HepG2 (cell line): ENCODE results near the gene GIMAP8. TPM values are rescaled to one million over a fixed set of nuclear protein-coding genes. Genes with fewer than 3 reads are reported as not detected.

Experiments
- ATAC-seq: fragments of 200-7000 bp; cut with Tn5 transposase; 3 replicates; pipeline ENCODE4 v1.9.1; 2020; ENCODE audit warnings: mild to moderate bottlenecking, moderate library complexity
- BruUV-seq: library from RNA; stranded (reverse); fragments of 400-500 nt; replicated peaks from 2 replicates; lab custom pipeline; 2021; lab: Mats Ljungman, UMichigan
- CTCF ChIA-PET: fragments of 300-600 bp; formaldehyde crosslinking; extraction: SDS; loops from one replicate; lab custom pipeline; 2021; ENCODE audit warnings: low total read pairs, inconsistent platforms, low intra/inter-chr PET ratio; lab: Yijun Ruan, JAX
- POLR2A ChIA-PET: fragments of 350-600 bp; sonication (Branson Sonifier 250); formaldehyde crosslinking; loops from one replicate; lab custom pipeline; 2020; ENCODE audit warnings: antibody characterized with exemption, inconsistent platforms; lab: Yijun Ruan, JAX
- DNase-seq: peaks from one replicate; pipeline ENCODE4 v3.0.0-alpha.2; 2015; ENCODE audit warnings: low spot score
- FAIRE-seq: peaks from 3 replicates; lab custom pipeline; 2011; peaks lifted over from hg19 to GRCh38; lab: Jason Lieb, UNC
- H2AFZ ChIP-seq: one replicate; pipeline ENCODE4 v1.6.1; 2011; ENCODE audit warnings: low read length, inconsistent platforms
- H3K27ac ChIP-seq: fragments of 300-600 bp; 3 replicates; pipeline ENCODE4 v1.8.0; 2011; ENCODE audit warnings: mixed run types, mild to moderate bottlenecking, mixed read lengths, low read length, inconsistent platforms; ENCODE audit not compliant: insufficient read depth; ENCODE audit errors: extremely low read length
- H3K27me3 ChIP-seq, 2 experiments: fragments of 200-600 bp in 1 of 2; 2 replicates in 1 of 2; 3 replicates in 1 of 2; pipeline versions ENCODE4 v1.6.0 to v1.8.0; 2011; ENCODE audit warnings: low read length in 2 of 2, mild to moderate bottlenecking in 2 of 2, moderate library complexity in 2 of 2, inconsistent platforms in 1 of 2; ENCODE audit not compliant: insufficient read depth in 2 of 2, control insufficient read depth in 1 of 2
- H3K36me3 ChIP-seq, 2 experiments: fragments of 200-600 bp in 1 of 2; replicated peaks in 1 of 2; 2 replicates in 1 of 2; 3 replicates in 1 of 2; pipeline versions ENCODE4 v1.5.1 to v1.8.0; 2011; ENCODE audit warnings: low read length in 2 of 2, inconsistent platforms in 1 of 2; ENCODE audit not compliant: insufficient read depth in 2 of 2, control insufficient read depth in 1 of 2
- H3K4me1 ChIP-seq: 2 replicates; pipeline ENCODE4 v1.5.1; 2012; ENCODE audit warnings: low read length, inconsistent platforms; ENCODE audit not compliant: insufficient read depth
- H3K4me2 ChIP-seq: 2 replicates; pipeline ENCODE4 v1.6.0; 2011; ENCODE audit warnings: low read depth, low read length, inconsistent platforms
- H3K4me3 ChIP-seq, 3 experiments: fragments of 200-600 bp in 1 of 3; sonication (generic), shearing (Covaris generic) in 1 of 3; replicated peaks in 1 of 3; 2 replicates each; pipeline ENCODE4 v1.5.1; 2011 to 2016; ENCODE audit warnings: low read length in 3 of 3, inconsistent platforms in 2 of 3, low read depth in 2 of 3, mild to moderate bottlenecking in 2 of 3, control low read depth in 1 of 3, mixed read lengths in 1 of 3; ENCODE audit not compliant: insufficient read depth in 1 of 3
- H3K79me2 ChIP-seq: one replicate; pipeline ENCODE4 v1.6.1; 2011; ENCODE audit warnings: low read length, inconsistent platforms; ENCODE audit not compliant: insufficient read depth
- H3K9ac ChIP-seq: 2 replicates; pipeline ENCODE4 v1.6.0; 2011; ENCODE audit warnings: mild to moderate bottlenecking, low read depth, low read length, inconsistent platforms; ENCODE audit not compliant: insufficient read depth
- H3K9me3 ChIP-seq: 2 replicates; pipeline ENCODE4 v1.5.1; 2012; ENCODE audit warnings: mild to moderate bottlenecking, low read length
- H4K20me1 ChIP-seq: 2 replicates; pipeline ENCODE4 v1.6.0; 2011; ENCODE audit warnings: inconsistent platforms, mild to moderate bottlenecking, low read length, moderate library complexity; ENCODE audit not compliant: insufficient read depth
- BRCA1 ChIP-seq: sonication (generic); formaldehyde crosslinking; IDR thresholded peaks from 2 replicates; pipeline ENCODE4 v1.4.0; 2020; ENCODE audit warnings: missing genetic modification reagents
- DNMT3B ChIP-seq: conservative IDR thresholded peaks from 2 replicates; pipeline ENCODE4 v1.6.1; 2016; ENCODE audit warnings: missing biosample characterization, control low read depth
- ELF1 ChIP-seq: sonication (generic); formaldehyde crosslinking; IDR thresholded peaks from 2 replicates; pipeline ENCODE4 v1.4.0; 2020; ENCODE audit warnings: missing genetic modification reagents
- KDM1A ChIP-seq: IDR thresholded peaks from 2 replicates; pipeline ENCODE4 v1.6.1; 2016; ENCODE audit warnings: missing compliant biosample characterization
- KLF11 ChIP-seq: IDR thresholded peaks from 2 replicates; pipeline ENCODE4 v1.6.1; 2016; ENCODE audit warnings: missing compliant biosample characterization
- KLF12 ChIP-seq: sonication (generic); formaldehyde crosslinking; IDR thresholded peaks from 2 replicates; pipeline ENCODE4 v1.4.0; 2020; ENCODE audit warnings: missing genetic modification reagents, borderline replicate concordance
- NR2F6 ChIP-seq, 2 experiments: IDR thresholded peaks; 2 replicates each; pipeline ENCODE4 v1.6.1; 2016; ENCODE audit warnings: antibody characterized with exemption in 1 of 2, mild to moderate bottlenecking in 1 of 2
- PAXIP1 ChIP-seq: sonication (generic); formaldehyde crosslinking; conservative IDR thresholded peaks from 2 replicates; pipeline ENCODE4 v1.4.0; 2020; ENCODE audit warnings: mild to moderate bottlenecking, missing genetic modification reagents, moderate library complexity
- RARA ChIP-seq: IDR thresholded peaks from 2 replicates; pipeline ENCODE4 v1.6.1; 2016; ENCODE audit warnings: missing genetic modification reagents, missing compliant biosample characterization
- RBM39 ChIP-seq: fragments of 200-400 bp; formaldehyde crosslinking; IDR thresholded peaks from one replicate; pipeline ENCODE4 v1.6.1; 2018; ENCODE audit warnings: antibody characterized with exemption, mild to moderate bottlenecking, low read depth, low read length; ENCODE audit not compliant: poor library complexity, severe bottlenecking
- SATB2 ChIP-seq: sonication (generic); formaldehyde crosslinking; IDR thresholded peaks from 2 replicates; pipeline ENCODE4 v1.5.0; 2020; ENCODE audit warnings: missing genetic modification reagents
- SIN3A ChIP-seq: IDR thresholded peaks from 2 replicates; pipeline ENCODE4 v1.6.1; 2011; ENCODE audit warnings: low read depth, mild to moderate bottlenecking, control low read depth, low read length, borderline replicate concordance
- YEATS2 ChIP-seq: sonication (generic); formaldehyde crosslinking; IDR thresholded peaks from 2 replicates; pipeline ENCODE4 v1.4.0; 2020; ENCODE audit warnings: missing genetic modification reagents, borderline replicate concordance
- ZGPAT ChIP-seq: IDR thresholded peaks from 2 replicates; pipeline ENCODE4 v1.6.1; 2016; ENCODE audit warnings: mild to moderate bottlenecking
- ZNF580 ChIP-seq: IDR thresholded peaks from 2 replicates; pipeline ENCODE4 v1.6.1; 2016; ENCODE audit warnings: low read depth, borderline replicate concordance
- WGBS: methylation state at CpG from one replicate; pipeline ENCODE4 v1.1.6; 2017; ENCODE audit warnings: low lambda C conversion rate; 5-methylcytosine and 5-hydroxymethylcytosine counted together
- in situ Hi-C: cut with HindIII; loops from 2 replicates; pipeline ENCODE4 v1.10.0; 2017; ENCODE audit warnings: low pct_unique_long_range_greater_than_20kb; ENCODE audit not compliant: extremely low pct_ligation_motif_present
- intact Hi-C: fragments of 100-400 bp; cut with micrococcal nuclease; formaldehyde crosslinking; loops from one replicate; pipeline ENCODE4 v1.10.0; 2022; ENCODE audit not compliant: unreplicated experiment
- polyA plus RNA-seq, 8 experiments: library from polyadenylated mRNA; depleted of rRNA in 3 of 8; stranded (reverse) in 7 of 8; unstranded in 1 of 8; fragments of >200 nt; fragmentation: Illumina TruSeq in 4 of 8; extraction: Trizol in 4 of 8; gene quantifications; 2 replicates each; pipeline versions ENCODE4 v1.2.1 to v1.2.3, GENCODE V29; 2011 to 2016; ENCODE audit warnings: low read depth in 4 of 8, missing spikeins in 1 of 8, mixed read lengths in 1 of 8; ENCODE audit not compliant: insufficient read depth in 1 of 8
- total RNA-seq, 5 experiments: library from RNA; depleted of rRNA; stranded (reverse); fragments of >200 nt; fragmentation: Illumina TruSeq; extraction: Trizol; gene quantifications; 2 replicates each; pipeline ENCODE4 v1.2.3, GENCODE V29; 2016; ENCODE audit warnings: low read depth in 1 of 5

The GIMAP8 gene
- total and polyA plus RNA-seq, 2 of the 13 experiments (the other 11 are each of a cell fraction or from before 2014, with no cell fraction given) = not detected

- peak; percentile 83 for TF ChIP-seq PAXIP1
- TF ChIP-seq KLF11 (CRISPR knock-in tag) = no peak; the same call in 1 of the 2 replicates
- TF ChIP-seq RARA (CRISPR knock-in tag) = peak; percentile 99
- TF ChIP-seq ZGPAT = peak; percentile 92
- 0 out of 2 replicates have a peak, but pooled peaks have one; percentile 23 for TF ChIP-seq DNMT3B (CRISPR knock-in tag)
Measured at GRCh38 chr7:150415161-150416153, 35.0 kb upstream of the GIMAP8 start (continued).

- no peak overlapping the region for H3K27ac ChIP-seq
- no peak overlapping the region for H2AFZ ChIP-seq
- no peaks in the 10 kb centered on the region for H3K36me3 ChIP-seq
- no peaks in the 10 kb centered on the region for H3K79me2 ChIP-seq
- peaks cover 44% of the 10 kb centered on the region for H3K4me1 ChIP-seq
- FAIRE-seq (no peak), DNase-seq (no peak), ATAC-seq (no peak)
- POLR2A ChIA-PET = interaction anchor here (1.1 to 1.5 kb wide), 3 partner anchors 10 to 42 kb away, joined by 3 to 5 read pairs (median 5); no protein-coding TSS in a partner anchor
- no peak overlapping the region for H3K4me3 ChIP-seq
- no peak overlapping the region for H3K9ac ChIP-seq
- intact Hi-C loops = no loop called here
- H3K9me3 ChIP-seq = no peaks in the 10 kb centered on the region
- WGBS = 88% methylated on average over 9 of the region's 10 CpGs
- in situ Hi-C loops = no loop called here
- H3K27me3 ChIP-seq = no peaks in the 10 kb centered on the region
- CTCF ChIA-PET = no interaction called here
- BruUV-seq = no TSS peak
- no peak overlapping the region for H3K4me2 ChIP-seq
- H4K20me1 ChIP-seq = 0 out of 2 replicates have a peak, but pooled peaks cover 2% of the 10 kb centered on the region
- TF ChIP-seq YEATS2 (CRISPR knock-in tag) (no peak), BRCA1 (CRISPR knock-in tag) (no peak), ELF1 (CRISPR knock-in tag) (no peak), RBM39 (no peak), SIN3A (no peak), KLF12 (CRISPR knock-in tag) (no peak), KDM1A (CRISPR knock-in tag) (no peak), NR2F6 (IDR thresholded peaks at IDR 0.05) (no peak), NR2F6 (CRISPR knock-in tag; IDR thresholded peaks at IDR 0.05) (no peak), SATB2 (CRISPR knock-in tag) (no peak), ZNF580 (CRISPR knock-in tag) (no peak)
Measured at GRCh38 chr7:150417239-150417638, 33.2 kb upstream of the GIMAP8 start.
